HEK293 (cell line): ENCODE results near the gene LAMA2.

ENCODE experiments used
- CTCF ChIA-PET: fragments of 350-600 bp; formaldehyde crosslinking; extraction: SDS; loops from one replicate; lab custom pipeline; 2021; ENCODE audit warnings: antibody characterized with exemption; lab: Yijun Ruan, JAX
- POLR2A ChIA-PET: fragments of 300-600 bp; formaldehyde crosslinking; extraction: SDS; loops from one replicate; lab custom pipeline; 2020; ENCODE audit warnings: antibody characterized with exemption, inconsistent platforms; lab: Yijun Ruan, JAX
- H3K27ac ChIP-seq: fragments of 200-500 bp; sonication (Bioruptor generic); 2 replicates; pipeline ENCODE4 v1.5.1; 2014; ENCODE audit warnings: low read depth, low read length, control low read depth, inconsistent platforms; ENCODE audit errors: extremely low read depth
- H3K36me3 ChIP-seq, 2 experiments: fragments of 200-500 bp in 1 of 2; sonication (Bioruptor generic) in 1 of 2; 1 replicate in 1 of 2; 2 replicates in 1 of 2; pipeline ENCODE4 v1.5.1; 2014 to 2017; ENCODE audit warnings: inconsistent platforms in 2 of 2, low read length in 2 of 2; ENCODE audit not compliant: control insufficient read depth in 2 of 2, insufficient read depth in 1 of 2
- H3K4me1 ChIP-seq: fragments of 200-500 bp; sonication (Bioruptor generic); 2 replicates; pipeline ENCODE4 v1.5.1; 2014; ENCODE audit warnings: mild to moderate bottlenecking, low read length, inconsistent platforms; ENCODE audit not compliant: control insufficient read depth, insufficient read depth
- H3K4me3 ChIP-seq: 2 replicates; pipeline ENCODE4 v1.5.1; 2011; ENCODE audit warnings: low read depth, mild to moderate bottlenecking, control low read depth, low read length, moderate library complexity
- H3K9me3 ChIP-seq: fragments of 200-500 bp; sonication (Bioruptor generic); 2 replicates; pipeline ENCODE4 v1.5.1; 2014; ENCODE audit warnings: low read depth, low read length, inconsistent platforms; ENCODE audit not compliant: control insufficient read depth, insufficient read depth
- EGR2 ChIP-seq: fragments of 450-650 bp; formaldehyde crosslinking; IDR thresholded peaks from 2 replicates; pipeline ENCODE4 v1.5.1; 2016; ENCODE audit warnings: low read depth, missing biosample characterization, missing genetic modification characterization
- MYNN ChIP-seq: fragments of 450-650 bp; formaldehyde crosslinking; IDR thresholded peaks from 2 replicates; pipeline ENCODE4 v1.5.1; 2016; ENCODE audit warnings: missing biosample characterization, missing genetic modification characterization, borderline replicate concordance
- SP2 ChIP-seq: fragments of 450-650 bp; formaldehyde crosslinking; IDR thresholded peaks from 2 replicates; pipeline ENCODE4 v1.5.1; 2016; ENCODE audit warnings: missing biosample characterization, missing genetic modification characterization
- ZNF138 ChIP-seq: fragments of 450-650 bp; formaldehyde crosslinking; IDR thresholded peaks from 2 replicates; pipeline ENCODE4 v1.5.1; 2016; ENCODE audit warnings: missing biosample characterization, missing genetic modification characterization, borderline replicate concordance
- ZNF221 ChIP-seq: fragments of 450-650 bp; formaldehyde crosslinking; IDR thresholded peaks from 2 replicates; pipeline ENCODE4 v1.5.1; 2017; ENCODE audit warnings: missing biosample characterization, missing genetic modification characterization, borderline replicate concordance
- ZNF280D ChIP-seq: fragments of 450-650 bp; formaldehyde crosslinking; IDR thresholded peaks from 2 replicates; pipeline ENCODE4 v1.5.1; 2016; ENCODE audit warnings: missing biosample characterization, missing genetic modification characterization
- ZNF398 ChIP-seq: fragments of 450-650 bp; formaldehyde crosslinking; IDR thresholded peaks from 2 replicates; pipeline ENCODE4 v1.5.1; 2017; ENCODE audit warnings: missing biosample characterization, missing genetic modification characterization
- ZNF513 ChIP-seq: fragments of 450-650 bp; IDR thresholded peaks from 2 replicates; pipeline ENCODE4 v1.5.1; 2018; ENCODE audit warnings: missing biosample characterization, missing genetic modification characterization
- ZNF514 ChIP-seq: fragments of 450-650 bp; formaldehyde crosslinking; IDR thresholded peaks from 2 replicates; pipeline ENCODE4 v1.5.1; 2016; ENCODE audit warnings: missing biosample characterization, missing genetic modification characterization
- ZNF518A ChIP-seq: fragments of 450-650 bp; formaldehyde crosslinking; conservative IDR thresholded peaks from 2 replicates; pipeline ENCODE4 v1.5.1; 2016; ENCODE audit warnings: low read depth, missing biosample characterization, missing genetic modification characterization
- ZNF529 ChIP-seq: fragments of 450-650 bp; formaldehyde crosslinking; IDR thresholded peaks from 2 replicates; pipeline ENCODE4 v1.5.1; 2017; ENCODE audit warnings: missing genetic modification characterization, missing biosample characterization; ENCODE audit not compliant: insufficient replicate concordance
- ZNF629 ChIP-seq: fragments of 450-650 bp; formaldehyde crosslinking; IDR thresholded peaks from 2 replicates; pipeline ENCODE4 v1.5.1; 2017; ENCODE audit warnings: missing biosample characterization, missing genetic modification characterization
- ZNF654 ChIP-seq: fragments of 450-650 bp; formaldehyde crosslinking; IDR thresholded peaks from 2 replicates; pipeline ENCODE4 v1.5.1; 2016; ENCODE audit warnings: low read depth, missing biosample characterization, missing genetic modification characterization
- ZNF692 ChIP-seq: fragments of 450-650 bp; formaldehyde crosslinking; IDR thresholded peaks from 2 replicates; pipeline ENCODE4 v1.5.1; 2016; ENCODE audit warnings: missing biosample characterization, missing genetic modification characterization

The LAMA2 gene

GRCh38 chr6:129493354-129493902, 610.5 kb downstream of the LAMA2 start:
- POLR2A ChIA-PET = no interaction called here
- no peak overlapping the region for H3K27ac ChIP-seq

GRCh38 chr6:129494099-129494498, 611.2 kb downstream of the LAMA2 start:
- H3K9me3 ChIP-seq = no peaks in the 10 kb centered on the region
- H3K4me1 ChIP-seq = peaks cover 3% of the 10 kb centered on the region
- no peak overlapping the region for H3K27ac ChIP-seq
- ChIA-PET CTCF (interaction anchor here (0.8 to 2.1 kb wide), 4 partner anchors 84 to 528 kb away, joined by 3 to 6 read pairs (median 5); no protein-coding TSS in a partner anchor), POLR2A (no interaction called here)
- no peak overlapping the region for H3K4me3 ChIP-seq
- TF ChIP-seq ZNF514 (tag by site-specific recombination) (no peak), ZNF280D (tag by site-specific recombination) (no peak), ZNF654 (tag by site-specific recombination) (no peak), ZNF513 (tag by site-specific recombination) (no peak), EGR2 (tag by site-specific recombination) (no peak)
- no peaks in the 10 kb centered on the region for H3K36me3 ChIP-seq

More at GRCh38 chr6:129493354-129493902, 610.5 kb downstream of the LAMA2 start:
- CTCF ChIA-PET = interaction anchor here (0.6 to 1.6 kb wide), 5 partner anchors 74 to 528 kb away, joined by 3 to 6 read pairs (median 3); no protein-coding TSS in a partner anchor
- H3K36me3 ChIP-seq = no peaks in the 10 kb centered on the region
- no peak overlapping the region for H3K4me3 ChIP-seq
- H3K9me3 ChIP-seq = no peaks in the 10 kb centered on the region
- TF ChIP-seq ZNF398 (tag by site-specific recombination) (no peak), ZNF692 (tag by site-specific recombination) (no peak), MYNN (tag by site-specific recombination) (no peak), ZNF518A (no peak), ZNF629 (tag by site-specific recombination) (no peak), EGR2 (tag by site-specific recombination) (no peak), ZNF221 (no peak), ZNF138 (no peak), SP2 (tag by site-specific recombination) (no peak), ZNF529 (tag by site-specific recombination) (no peak)
- H3K4me1 ChIP-seq = peaks cover 3% of the 10 kb centered on the region
